ENCODE results near the gene PHETA2. TPM values are rescaled to one million over a fixed set of nuclear protein-coding genes. Genes with fewer than 3 reads are reported as not detected.
A peak's percentile ranks its signal among the peaks of the same experiment; 100 is the strongest.
"Not testable (repeated sequence)": the region's sequence is repeated elsewhere in the genome, so short reads cannot be mapped to it uniquely, and the experiment has no call there.

Gene PHETA2
- total RNA-seq, 1 experiment from 2014 or later = 14.9 TPM

DNA sequence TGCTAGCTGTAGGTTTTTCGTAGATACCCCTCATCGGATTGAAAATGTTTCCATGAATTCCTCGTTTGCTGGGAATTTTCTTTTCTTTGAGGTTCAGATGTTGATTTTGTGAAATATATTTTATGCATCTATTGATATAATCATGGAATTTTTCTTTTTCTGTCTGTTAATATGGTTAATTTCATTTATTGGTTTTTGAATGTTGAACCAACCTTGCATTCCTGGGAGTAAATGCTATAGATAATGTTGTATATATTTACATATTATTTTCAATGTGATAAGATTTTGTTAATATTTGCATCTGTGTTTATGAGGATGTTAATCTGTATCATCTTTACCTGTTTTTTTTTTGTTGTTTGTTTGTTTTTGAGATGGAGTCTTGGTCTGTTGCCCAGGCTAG, 27.2 kb downstream of the PHETA2 start:
- Histone ChIP-seq H3K27ac (no peak overlapping the region), H3K27me3 (replicated peaks) (no peaks in the 10 kb centered on the region), H3K4me3 (no peak overlapping the region), H3K4me1 (replicated peaks) (no peaks in the 10 kb centered on the region), H3K36me3 (no peaks in the 10 kb centered on the region), H3K9me3 (replicated peaks) (peaks cover 8% of the 10 kb centered on the region)
- no peak for DNase-seq (ENCODE audit: low read depth in 1 of 2, low spot score in 2 of 2)

DNA sequence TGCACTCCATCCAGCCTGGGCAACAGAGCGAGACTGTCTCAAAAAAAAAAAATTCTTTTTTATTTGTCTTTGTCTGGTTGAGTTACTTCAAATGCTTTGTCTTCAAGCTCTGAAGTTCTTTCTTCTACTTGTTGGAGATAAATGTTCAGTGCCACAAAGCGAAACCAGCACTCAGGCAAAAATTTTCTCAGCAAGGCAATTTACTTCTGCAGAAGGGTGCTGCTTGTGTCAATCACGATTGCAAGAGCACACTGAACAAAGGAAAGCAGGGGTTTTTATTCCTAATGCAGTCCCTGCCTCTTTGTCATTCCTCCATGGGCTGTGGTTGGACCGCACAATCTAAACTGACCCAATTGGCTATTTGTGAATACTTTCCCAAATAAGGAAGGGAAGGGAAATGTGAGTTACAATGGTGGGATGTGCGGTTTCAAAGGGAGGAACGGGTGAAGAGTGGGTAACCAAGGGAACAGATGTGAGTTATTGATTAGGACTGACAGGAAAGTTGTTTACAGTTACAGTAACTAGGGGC, 30.3 kb downstream of the PHETA2 start:
- not testable (repeated sequence) for H3K4me1 ChIP-seq (replicated peaks); H3K27ac ChIP-seq; H3K4me3 ChIP-seq; H3K27me3 ChIP-seq (replicated peaks); H3K36me3 ChIP-seq; DNase-seq (ENCODE audit: low read depth in 1 of 2, low spot score in 2 of 2); H3K9me3 ChIP-seq (replicated peaks)

DNA sequence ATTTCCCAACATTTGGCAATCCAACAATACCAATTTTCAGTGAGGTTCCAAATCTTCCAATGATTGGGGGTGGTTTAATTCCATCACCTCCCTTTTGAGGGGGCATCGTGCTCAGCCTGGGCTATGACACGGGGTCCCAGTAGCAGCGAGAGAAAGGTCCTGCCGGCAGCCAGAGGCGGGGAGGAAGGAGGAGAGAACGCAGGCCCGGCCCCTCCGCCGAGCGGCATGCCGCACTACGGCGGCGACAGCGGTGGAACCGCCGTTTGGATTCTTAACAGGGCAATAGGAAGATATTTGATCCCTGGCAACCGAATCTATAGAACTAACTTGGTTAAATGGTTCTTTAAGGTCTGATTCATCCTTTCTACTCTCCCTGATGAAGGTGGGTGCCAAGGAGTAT, 34.8 kb downstream of the PHETA2 start:
- Histone ChIP-seq H3K4me3 (no peak overlapping the region), H3K27me3 (replicated peaks) (no peaks in the 10 kb centered on the region), H3K9me3 (replicated peaks) (peaks cover 2% of the 10 kb centered on the region), H3K27ac (no peak overlapping the region), H3K36me3 (no peaks in the 10 kb centered on the region), H3K4me1 (replicated peaks) (no peaks in the 10 kb centered on the region)
- DNase-seq (ENCODE audit: low read depth in 1 of 2, low spot score in 2 of 2) = no peak

DNA sequence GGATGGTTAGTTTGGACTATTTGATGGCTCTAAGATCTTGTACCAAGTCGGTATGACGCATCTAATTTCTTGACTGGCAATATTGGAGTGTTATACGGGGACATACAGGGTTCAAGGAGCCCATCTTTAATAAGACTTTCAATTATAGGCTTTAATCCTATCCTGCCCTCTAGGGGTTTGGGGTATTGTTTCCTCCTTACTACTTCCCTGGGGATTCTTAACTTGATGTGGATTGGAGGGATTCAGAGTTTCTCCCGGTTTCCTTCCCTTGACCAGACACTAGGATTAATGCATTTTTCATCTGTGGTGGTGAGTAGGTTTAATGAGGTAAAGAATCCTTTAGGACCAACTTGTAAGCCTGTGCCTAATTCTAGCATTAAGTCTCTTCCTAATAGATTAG, 37.8 kb downstream of the PHETA2 start:
- Histone ChIP-seq H3K36me3 (no peaks in the 10 kb centered on the region), H3K27me3 (replicated peaks) (no peaks in the 10 kb centered on the region), H3K4me1 (replicated peaks) (no peaks in the 10 kb centered on the region), H3K27ac (no peak overlapping the region), H3K4me3 (no peak overlapping the region), H3K9me3 (replicated peaks) (peaks cover 4% of the 10 kb centered on the region; the same call in 1 of the 2 replicates)
- no peak for DNase-seq (ENCODE audit: low read depth in 1 of 2, low spot score in 2 of 2)

DNA sequence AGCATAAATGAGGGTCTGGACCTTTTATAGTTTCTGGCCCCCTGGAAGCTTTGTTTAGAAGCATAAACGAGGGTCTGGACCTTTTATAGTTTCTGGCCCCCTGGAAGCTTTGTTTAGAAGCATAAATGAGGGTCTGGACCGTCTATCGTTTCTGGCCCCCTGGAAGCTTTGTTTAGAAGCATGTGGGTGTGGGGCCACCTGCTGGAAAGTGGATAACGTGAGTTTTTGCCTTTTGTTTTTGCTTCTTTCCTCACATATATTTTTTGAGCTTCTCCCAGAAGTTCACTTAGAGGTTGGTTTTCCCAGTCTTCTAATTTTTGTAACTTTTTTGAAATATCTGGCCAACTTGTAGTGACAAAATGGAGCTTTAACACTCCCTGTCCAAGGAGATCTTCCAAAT, 38.7 kb downstream of the PHETA2 start:
- H3K36me3 ChIP-seq; H3K27ac ChIP-seq; DNase-seq (ENCODE audit: low read depth in 1 of 2, low spot score in 2 of 2); H3K27me3 ChIP-seq (replicated peaks); H3K4me1 ChIP-seq (replicated peaks); H3K9me3 ChIP-seq (replicated peaks); H3K4me3 ChIP-seq: not testable (repeated sequence)

DNA sequence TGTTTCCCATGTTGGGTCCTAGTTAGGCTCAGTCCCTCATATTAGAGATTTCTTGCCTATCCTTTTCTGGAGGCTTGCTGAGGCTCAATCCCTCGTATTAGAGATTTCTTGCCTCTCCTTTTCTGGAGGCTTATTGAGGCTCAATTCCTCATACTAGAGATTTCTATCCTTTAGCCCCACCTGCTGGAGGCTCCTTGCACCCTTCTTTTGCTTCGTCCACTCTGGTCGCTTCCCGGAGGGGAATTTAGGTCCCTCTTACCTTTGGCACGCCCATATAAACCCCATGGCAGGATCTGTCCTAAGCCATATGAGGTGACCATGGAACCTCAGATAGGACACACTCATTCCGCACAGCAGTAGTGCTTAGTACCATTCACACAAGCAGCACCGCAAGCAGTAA, 40.7 kb downstream of the PHETA2 start:
- no peaks in the 10 kb centered on the region for H3K27me3 ChIP-seq (replicated peaks)
- no peaks in the 10 kb centered on the region for H3K36me3 ChIP-seq
- DNase-seq (ENCODE audit: low read depth in 1 of 2, low spot score in 2 of 2) = peak in 1 of 2 experiments; percentile 8
- no peak overlapping the region for H3K27ac ChIP-seq
- no peak overlapping the region for H3K4me3 ChIP-seq
- peaks cover 4% of the 10 kb centered on the region; the same call in 1 of the 2 replicates for H3K9me3 ChIP-seq (replicated peaks)
- H3K4me1 ChIP-seq (replicated peaks) = no peaks in the 10 kb centered on the region

DNA sequence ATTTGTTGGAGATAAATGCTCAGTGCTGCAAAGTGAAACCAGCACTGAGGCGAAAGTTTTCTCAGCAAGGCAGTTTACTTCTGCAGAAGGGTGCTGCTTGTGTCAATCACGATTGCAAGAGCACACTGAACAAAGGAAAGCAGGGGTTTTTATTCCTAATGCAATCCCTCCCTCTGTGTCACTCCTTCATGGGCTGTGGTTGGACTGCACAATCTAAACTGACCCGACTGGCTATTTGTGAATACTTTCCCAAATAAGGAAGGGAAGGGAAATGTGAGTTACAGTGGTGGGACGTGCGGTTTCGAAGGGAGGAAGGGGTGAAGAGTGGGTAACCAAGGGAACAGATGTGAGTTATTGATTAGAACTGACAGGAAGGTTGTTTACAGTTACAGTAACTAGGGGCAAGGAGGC, 41.4 kb downstream of the PHETA2 start:
- not testable (repeated sequence) for H3K9me3 ChIP-seq (replicated peaks); H3K27me3 ChIP-seq (replicated peaks); H3K4me3 ChIP-seq; H3K27ac ChIP-seq; H3K36me3 ChIP-seq; H3K4me1 ChIP-seq (replicated peaks); DNase-seq (ENCODE audit: low read depth in 1 of 2, low spot score in 2 of 2)

DNA sequence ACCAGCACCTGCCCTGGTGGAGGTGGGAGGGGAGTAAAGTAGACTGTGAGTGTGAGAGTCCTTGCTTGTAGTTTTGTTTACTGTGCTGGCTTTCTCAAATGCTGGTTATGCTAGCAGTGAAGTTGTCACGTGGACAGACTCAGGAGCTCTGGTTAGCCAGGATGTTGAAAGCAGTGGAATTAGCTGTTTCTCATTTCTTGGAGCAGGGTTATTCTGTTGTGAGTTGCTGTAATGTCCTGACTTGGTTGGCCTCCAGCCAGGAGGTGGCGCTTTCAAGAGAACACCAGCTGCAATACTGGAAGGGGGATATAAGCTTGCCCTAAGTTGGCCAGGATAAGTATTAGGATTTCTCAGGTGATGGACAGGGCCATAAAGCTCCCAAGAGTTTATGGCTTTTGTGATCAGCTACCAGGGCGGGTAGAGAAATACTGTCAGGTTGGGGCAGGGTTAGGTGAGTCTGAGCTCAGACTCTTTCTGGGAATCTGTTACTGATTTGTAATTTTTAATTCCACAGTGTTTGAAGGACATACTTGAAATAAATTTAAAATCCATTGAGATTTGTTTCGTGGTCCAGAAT, 42.9 kb downstream of the PHETA2 start:
- Histone ChIP-seq H3K9me3 (replicated peaks) (peaks cover 4% of the 10 kb centered on the region; the same call in 1 of the 2 replicates), H3K27ac (no peak overlapping the region), H3K4me1 (replicated peaks) (no peaks in the 10 kb centered on the region), H3K27me3 (replicated peaks) (no peaks in the 10 kb centered on the region), H3K4me3 (no peak overlapping the region), H3K36me3 (no peaks in the 10 kb centered on the region)
- no peak for DNase-seq (ENCODE audit: low read depth in 1 of 2, low spot score in 2 of 2)

DNA sequence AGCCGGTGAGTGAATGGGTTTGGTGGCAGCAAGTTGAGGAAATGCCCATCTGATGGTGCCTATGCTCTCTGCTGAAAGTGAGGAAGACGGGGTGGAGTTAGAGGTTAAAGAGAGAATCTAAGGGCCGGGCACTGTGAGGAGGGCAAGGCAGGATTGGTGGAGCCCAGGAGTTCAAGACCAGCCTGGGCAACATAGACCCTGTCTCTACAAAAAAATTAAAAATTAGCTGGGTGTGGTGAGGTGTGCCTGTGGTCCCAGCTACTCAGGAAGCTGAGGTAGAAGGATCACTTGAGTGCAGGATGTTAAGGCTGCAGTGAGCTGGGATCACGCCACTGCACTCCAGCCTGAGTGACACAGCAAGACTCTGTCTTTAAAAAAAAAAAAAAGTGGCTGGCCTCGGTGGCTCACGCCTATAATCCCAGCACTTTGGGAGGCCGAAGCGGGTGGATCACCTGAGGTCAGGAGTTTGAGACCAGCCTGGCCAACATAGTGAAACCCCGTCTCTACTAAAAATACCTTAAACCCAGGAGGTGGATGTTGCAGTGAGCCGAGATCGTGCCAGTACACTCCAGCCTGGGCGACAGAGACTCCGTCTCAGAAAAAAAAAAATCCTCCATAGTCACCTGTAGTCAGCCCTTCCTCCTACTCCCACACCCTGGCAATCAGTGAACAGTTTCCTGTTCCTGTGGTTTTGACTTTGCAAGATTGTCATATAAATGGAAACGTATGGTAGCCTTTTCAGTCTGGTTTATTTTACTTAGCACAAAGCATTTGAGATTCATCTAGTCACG, 46.4 kb downstream of the PHETA2 start:
- not testable (repeated sequence) for H3K4me1 ChIP-seq (replicated peaks)

DNA sequence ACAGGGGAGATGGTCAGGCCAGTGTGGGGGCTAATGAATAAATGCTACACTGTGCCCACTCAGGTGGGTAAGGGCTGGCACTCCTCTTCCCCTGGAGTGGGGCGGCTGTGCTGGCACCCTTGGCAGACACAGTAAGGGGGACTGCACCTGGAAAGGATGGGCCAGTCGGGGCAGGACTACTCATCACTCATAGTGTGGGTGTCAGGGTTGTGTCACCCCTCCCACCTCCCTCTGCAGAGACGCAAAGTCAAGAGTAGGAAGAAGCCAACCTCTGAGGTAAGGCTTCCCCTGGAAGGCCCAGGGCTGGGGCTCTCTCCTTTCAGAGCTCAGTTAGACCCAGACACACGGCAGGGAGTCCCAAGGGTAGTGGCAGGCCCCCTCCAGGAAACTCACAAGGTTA, 49.5 kb downstream of the PHETA2 start:
- not testable (repeated sequence) for H3K36me3 ChIP-seq; DNase-seq (ENCODE audit: low read depth in 1 of 2, low spot score in 2 of 2); H3K4me3 ChIP-seq; H3K27ac ChIP-seq; H3K27me3 ChIP-seq (replicated peaks); H3K9me3 ChIP-seq (replicated peaks); H3K4me1 ChIP-seq (replicated peaks)

More for the DNA sequence above, 46.4 kb downstream of the PHETA2 start:
- H3K4me3 ChIP-seq; H3K9me3 ChIP-seq (replicated peaks); H3K36me3 ChIP-seq; H3K27ac ChIP-seq; DNase-seq (ENCODE audit: low read depth in 1 of 2, low spot score in 2 of 2); H3K27me3 ChIP-seq (replicated peaks): not testable (repeated sequence)

DNA sequence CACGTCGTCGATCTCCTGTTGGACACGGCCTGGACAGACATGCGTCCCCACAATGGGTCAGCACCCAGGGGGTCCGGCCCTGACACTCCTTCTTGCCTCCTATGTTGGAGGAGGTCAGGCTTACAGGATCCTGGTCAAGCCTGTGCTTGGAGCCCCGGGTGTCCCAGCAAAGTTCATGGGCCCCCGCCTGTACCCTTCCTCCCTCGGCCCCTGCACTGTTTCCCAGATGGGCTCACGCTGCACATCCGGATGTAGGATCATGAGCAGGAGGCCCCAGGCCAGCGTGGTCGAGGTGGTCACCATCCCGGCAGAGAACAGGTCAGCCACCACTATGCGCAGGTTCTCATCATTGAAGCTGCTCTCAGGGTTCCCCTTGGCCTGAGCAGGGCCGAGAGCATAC, 53.6 kb downstream of the PHETA2 start:
- H3K4me3 ChIP-seq = no peak overlapping the region
- no peaks in the 10 kb centered on the region for H3K9me3 ChIP-seq (replicated peaks)
- no peak overlapping the region for H3K27ac ChIP-seq

DNA sequence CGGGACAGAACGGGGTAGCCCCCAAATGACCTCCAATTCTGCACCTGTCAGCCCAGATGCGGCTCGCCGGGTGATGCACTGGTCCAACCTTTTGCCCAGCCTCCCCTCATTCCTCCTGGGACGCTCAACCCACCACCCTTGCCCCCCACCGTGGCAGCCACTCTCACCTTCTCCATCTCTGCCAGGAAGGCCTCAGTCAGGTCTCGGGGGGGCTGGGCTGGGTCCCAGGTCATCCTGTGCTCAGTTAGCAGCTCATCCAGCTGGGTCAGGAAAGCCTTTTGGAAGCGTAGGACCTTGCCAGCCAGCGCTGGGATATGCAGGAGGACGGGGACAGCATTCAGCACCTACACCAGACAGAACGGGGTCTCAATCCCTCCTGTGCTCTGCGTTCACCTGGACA, 54.0 kb downstream of the PHETA2 start:
- H3K4me1 ChIP-seq (replicated peaks); H3K9me3 ChIP-seq (replicated peaks); DNase-seq (ENCODE audit: low read depth in 1 of 2, low spot score in 2 of 2); H3K27me3 ChIP-seq (replicated peaks); H3K4me3 ChIP-seq; H3K36me3 ChIP-seq; H3K27ac ChIP-seq: not testable (repeated sequence)

More for the DNA sequence above, 53.6 kb downstream of the PHETA2 start:
- DNase-seq (ENCODE audit: low read depth in 1 of 2, low spot score in 2 of 2) = no peak
- H3K4me1 ChIP-seq (replicated peaks) = no peaks in the 10 kb centered on the region
- no peaks in the 10 kb centered on the region for H3K27me3 ChIP-seq (replicated peaks)
- no peaks in the 10 kb centered on the region for H3K36me3 ChIP-seq
